H9 (cell line): ENCODE results near the gene KRTAP12-3. TPM values are rescaled to one million over a fixed set of nuclear protein-coding genes. Genes with fewer than 3 reads are reported as not detected.
A peak's percentile ranks its signal among the peaks of the same experiment; 100 is the strongest.

Experiments used
- DNase-seq: peaks from one replicate; pipeline ENCODE4 v3.0.0-alpha.2; 2017
- H2AFZ ChIP-seq: one replicate; pipeline ENCODE4 v1.6.1; 2013; ENCODE audit warnings: mild to moderate bottlenecking, low read length, control low read depth, moderate library complexity
- H2AK5ac ChIP-seq: 2 replicates; pipeline ENCODE4 v1.6.1; 2013; ENCODE audit warnings: low read length, control low read depth, mixed read lengths; ENCODE audit not compliant: insufficient read length
- H2BK120ac ChIP-seq: one replicate; pipeline ENCODE4 v1.6.1; 2013; ENCODE audit warnings: low read depth, mild to moderate bottlenecking, low read length, control low read depth, inconsistent platforms; ENCODE audit not compliant: poor library complexity, severe bottlenecking
- H2BK12ac ChIP-seq: 2 replicates; pipeline ENCODE4 v1.6.1; 2013; ENCODE audit warnings: low read length, control low read depth, mixed read lengths, low read depth; ENCODE audit not compliant: insufficient read length
- H2BK15ac ChIP-seq: 2 replicates; pipeline ENCODE4 v1.6.1; 2013; ENCODE audit warnings: low read depth, low read length, control low read depth
- H2BK20ac ChIP-seq: one replicate; pipeline ENCODE4 v1.6.1; 2013; ENCODE audit warnings: low read depth, mild to moderate bottlenecking, low read length, control low read depth, inconsistent platforms; ENCODE audit not compliant: poor library complexity, severe bottlenecking
- H2BK5ac ChIP-seq: 2 replicates; pipeline ENCODE4 v1.6.1; 2013; ENCODE audit warnings: low read length, control low read depth, mixed read lengths; ENCODE audit not compliant: insufficient read length
- H3K14ac ChIP-seq: 2 replicates; pipeline ENCODE4 v1.6.1; 2013; ENCODE audit warnings: low read length, control low read depth; ENCODE audit not compliant: insufficient read depth
- H3K18ac ChIP-seq: 2 replicates; pipeline ENCODE4 v1.6.1; 2013; ENCODE audit warnings: low read depth, mild to moderate bottlenecking, mixed read lengths, low read length, control low read depth; ENCODE audit not compliant: insufficient read length
- H3K23ac ChIP-seq: 2 replicates; pipeline ENCODE4 v1.6.1; 2013; ENCODE audit warnings: low read length, control low read depth, mixed read lengths, low read depth; ENCODE audit not compliant: insufficient read length
- H3K23me2 ChIP-seq: 2 replicates; pipeline ENCODE4 v1.6.1; 2013; ENCODE audit warnings: low read depth, mild to moderate bottlenecking, mixed read lengths, low read length, control low read depth; ENCODE audit not compliant: insufficient read length, poor library complexity, severe bottlenecking
- H3K27ac ChIP-seq: 2 replicates; pipeline ENCODE4 v1.5.1; 2013; ENCODE audit warnings: low read length, control low read depth, mixed read lengths, low read depth; ENCODE audit not compliant: insufficient read length
- H3K27me3 ChIP-seq: 2 replicates; pipeline ENCODE4 v1.6.1; 2013; ENCODE audit warnings: low read length, control low read depth, inconsistent platforms; ENCODE audit not compliant: insufficient read depth
- H3K4ac ChIP-seq: 2 replicates; pipeline ENCODE4 v1.6.1; 2013; ENCODE audit warnings: low read depth, mild to moderate bottlenecking, control low read depth, inconsistent platforms, low read length, moderate library complexity
- H3K4me1 ChIP-seq: 2 replicates; pipeline ENCODE4 v1.6.1; 2013; ENCODE audit warnings: low read length, control low read depth, inconsistent platforms; ENCODE audit not compliant: insufficient read depth
- H3K4me2 ChIP-seq: 2 replicates; pipeline ENCODE4 v1.6.1; 2013; ENCODE audit warnings: low read length, control low read depth, mixed read lengths; ENCODE audit not compliant: insufficient read length, insufficient read depth
- H3K56ac ChIP-seq: 2 replicates; pipeline ENCODE4 v1.6.1; 2013; ENCODE audit warnings: low read depth, mild to moderate bottlenecking, mixed read lengths, low read length, control low read depth; ENCODE audit not compliant: insufficient read length
- H3K79me1 ChIP-seq: 2 replicates; pipeline ENCODE4 v1.6.1; 2013; ENCODE audit warnings: low read depth, mild to moderate bottlenecking, moderate library complexity, low read length, control low read depth, inconsistent platforms; ENCODE audit not compliant: insufficient read depth, poor library complexity, severe bottlenecking
- H3K79me2 ChIP-seq: 2 replicates; pipeline ENCODE4 v1.6.1; 2013; ENCODE audit warnings: low read length, control low read depth, inconsistent platforms; ENCODE audit not compliant: insufficient read depth
- H3K9ac ChIP-seq: 2 replicates; pipeline ENCODE4 v1.6.1; 2013; ENCODE audit warnings: low read length, control low read depth, mixed read lengths; ENCODE audit not compliant: insufficient read length; ENCODE audit errors: extremely low read depth
- H3K9me3 ChIP-seq: one replicate; pipeline ENCODE4 v1.6.1; 2013; ENCODE audit warnings: low read depth, low read length, inconsistent platforms; ENCODE audit not compliant: control insufficient read depth
- H3T11ph ChIP-seq: one replicate; pipeline ENCODE4 v1.6.1; 2013; ENCODE audit warnings: mild to moderate bottlenecking, low read length, control low read depth, inconsistent platforms
- H4K20me1 ChIP-seq: one replicate; pipeline ENCODE4 v1.6.1; 2013; ENCODE audit not compliant: control insufficient read depth, insufficient read length, insufficient read depth
- H4K5ac ChIP-seq: 2 replicates; pipeline ENCODE4 v1.6.1; 2013; ENCODE audit warnings: low read depth, mild to moderate bottlenecking, mixed read lengths, low read length, control low read depth; ENCODE audit not compliant: insufficient read length
- H4K8ac ChIP-seq: replicated peaks from 2 replicates; pipeline ENCODE4 v1.6.1; 2013; ENCODE audit warnings: low read length, control low read depth, mixed read lengths, low read depth; ENCODE audit not compliant: insufficient read length
- H4K91ac ChIP-seq: 2 replicates; pipeline ENCODE4 v1.6.1; 2013; ENCODE audit warnings: low read depth, mild to moderate bottlenecking, moderate library complexity, mixed read lengths, low read length, control low read depth; ENCODE audit not compliant: insufficient read length
- H3K27ac Mint-ChIP-seq, 3 experiments: 2 replicates in 2 of 3; 3 replicates in 1 of 3; pipeline ENCODE4 v1.8.0; 2020 to 2021; ENCODE audit warnings: mixed read lengths in 3 of 3, mild to moderate bottlenecking in 1 of 3, moderate library complexity in 1 of 3
- H3K27me3 Mint-ChIP-seq: 2 replicates; pipeline ENCODE4 v1.8.0; 2021; ENCODE audit warnings: low read depth, mild to moderate bottlenecking, moderate library complexity, mixed read lengths
- H3K36me3 Mint-ChIP-seq, 3 experiments: 2 replicates in 2 of 3; 3 replicates in 1 of 3; pipeline ENCODE4 v1.8.0; 2020 to 2021; ENCODE audit warnings: low read depth in 3 of 3, mixed read lengths in 3 of 3; ENCODE audit not compliant: insufficient read depth in 1 of 3
- H3K4me1 Mint-ChIP-seq, 2 experiments: 2 replicates each; pipeline ENCODE4 v1.8.0; 2020; ENCODE audit warnings: mixed read lengths in 2 of 2
- H3K4me3 Mint-ChIP-seq, 2 experiments: 2 replicates in 1 of 2; 3 replicates in 1 of 2; pipeline ENCODE4 v1.8.0; 2020 to 2021; ENCODE audit warnings: mild to moderate bottlenecking in 2 of 2, mixed read lengths in 2 of 2, moderate library complexity in 1 of 2
- H3K9me3 Mint-ChIP-seq, 2 experiments: 2 replicates in 1 of 2; 3 replicates in 1 of 2; pipeline ENCODE4 v1.8.0; 2020; ENCODE audit warnings: mild to moderate bottlenecking in 2 of 2, mixed read lengths in 2 of 2, moderate library complexity in 1 of 2
- CTCF ChIP-seq: fragments of 200-600 bp; sonication (generic); conservative IDR thresholded peaks from 3 replicates; pipeline ENCODE4 v1.8.0; 2021; ENCODE audit warnings: antibody characterized with exemption, mild to moderate bottlenecking
- WGBS: extraction: QIAGEN DNeasy Blood & Tissue Kit; methylation state at CpG from one replicate; pipeline ENCODE4 v1.1.7; 2013; ENCODE audit warnings: missing lambda C conversion rate, low lambda C conversion rate, mixed read lengths; ENCODE audit not compliant: insufficient read length; ENCODE audit errors: extremely low coverage; 5-methylcytosine and 5-hydroxymethylcytosine counted together
- total RNA-seq: library from RNA; stranded (reverse); gene quantifications from 2 replicates; pipeline ENCODE4 v1.2.1, GENCODE V29; 2021

Gene KRTAP12-3
- total RNA-seq, 1 experiment from 2014 or later: not detected

DNA sequence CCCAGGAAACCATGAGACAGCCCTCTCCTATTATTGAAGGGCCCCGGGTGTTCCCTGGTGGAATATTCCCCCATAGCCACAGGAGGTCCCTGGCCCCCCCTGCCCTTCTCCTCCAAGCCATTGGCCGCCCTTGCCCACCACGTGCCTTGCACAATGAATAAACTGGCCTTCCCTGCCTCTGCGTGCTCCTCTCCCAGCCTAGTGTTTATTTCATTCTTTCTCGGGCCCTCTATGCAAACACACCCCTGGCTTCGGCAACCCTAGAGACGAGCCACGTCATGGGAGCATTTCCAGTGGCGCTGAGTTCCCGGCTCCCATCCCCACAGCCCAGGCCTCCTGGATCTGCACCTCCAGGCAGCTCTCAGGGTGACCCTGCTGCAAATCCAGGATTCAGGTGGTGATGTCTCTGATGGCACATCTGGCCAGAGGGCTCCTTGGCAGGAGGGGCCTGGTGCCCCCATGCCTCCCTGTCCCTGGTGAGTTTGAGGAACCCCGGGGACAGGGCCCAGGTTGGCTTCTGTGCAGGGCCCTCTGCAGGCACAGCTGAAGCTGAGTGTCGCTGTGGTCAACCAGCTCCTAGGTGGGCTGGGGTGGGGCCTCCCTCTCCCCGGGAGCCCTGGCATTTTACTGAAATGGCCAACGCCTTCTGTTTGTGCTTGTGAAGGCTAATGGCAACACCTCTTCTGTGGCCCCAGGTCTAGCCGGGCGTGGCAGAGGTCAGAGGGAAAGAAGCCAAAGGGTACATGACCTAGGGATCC, 45.4 kb downstream of the KRTAP12-3 start:
- Histone ChIP-seq H3K27me3 (peaks cover 14% of the 10 kb centered on the region; the same call in 1 of the 2 replicates), H3K4me2 (no peak overlapping the region), H4K8ac (no peak overlapping the region), H4K5ac (no peak overlapping the region), H4K91ac (no peak overlapping the region), H3K9ac (no peak overlapping the region), H3K4me1 (peaks cover 9% of the 10 kb centered on the region; the same call in 1 of the 2 replicates), H3K18ac (peak overlapping the region; percentile 25), H3K56ac (no peak overlapping the region), H2AK5ac (no peak overlapping the region), H3K4ac (no peak overlapping the region), H2BK20ac (no peak overlapping the region), H2BK5ac (no peak overlapping the region), H3K79me2 (no peaks in the 10 kb centered on the region), H3K14ac (no peak overlapping the region; the same call in 1 of the 2 replicates), H3K23me2 (peaks cover 13% of the 10 kb centered on the region), H3K23ac (no peak overlapping the region), H2AFZ (no peak overlapping the region), H4K20me1 (no peaks in the 10 kb centered on the region), H3T11ph (no peak overlapping the region), H3K27ac (no peak overlapping the region), H3K9me3 (no peaks in the 10 kb centered on the region), H3K79me1 (no peaks in the 10 kb centered on the region), H2BK120ac (no peak overlapping the region), H2BK12ac (no peak overlapping the region), H2BK15ac (peak overlapping the region; percentile 30; the same call in 1 of the 2 replicates)
- Mint-ChIP-seq H3K4me3 (no peak overlapping the region; a peak in 1 of 5 replicates), H3K27me3 (peaks cover 39% of the 10 kb centered on the region), H3K27ac (peak overlapping the region in 2 of 3 experiments; percentile 86 to 91; a peak in 4 of 7 replicates), H3K4me1 (peaks cover 73 to 76% of the 10 kb centered on the region in 2 experiments), H3K36me3 (no peaks in the 10 kb centered on the region), H3K9me3 (no peaks in the 10 kb centered on the region; a peak in 1 of 5 replicates)
- DNase-seq: no peak
- no CpG with 5 or more reads among the region's 16 CpGs for WGBS
- no peak for TF ChIP-seq CTCF
